ENCODE measurements around the gene CHD2.

DNA sequence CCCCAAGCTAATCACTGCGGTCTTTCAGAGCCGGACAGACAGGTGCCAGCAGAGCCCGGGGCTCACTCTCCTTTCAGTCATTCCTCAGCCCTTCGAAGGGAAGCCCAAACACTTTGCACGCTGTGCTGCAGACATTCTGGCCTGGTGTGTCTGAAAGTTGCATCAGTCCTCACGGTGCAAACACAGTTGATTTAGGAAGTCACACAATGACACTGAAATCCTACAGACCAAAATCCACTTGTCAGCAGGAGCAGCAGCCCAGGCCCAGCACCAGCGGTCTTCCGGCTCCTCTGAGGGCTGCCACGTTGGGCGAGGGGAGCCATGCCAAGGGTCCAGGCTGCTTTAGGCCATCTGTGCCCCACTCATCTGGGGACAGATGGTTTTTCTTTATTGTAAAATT, 127.3 kb downstream of the CHD2 start:
- TF ChIP-seq POLR2A (IDR thresholded peaks at IDR 0.05; ENCODE audit: low read depth, low read length) (0 out of 2 replicates have a peak, but pooled peaks have one; percentile 16), POLR2AphosphoS5 (IDR thresholded peaks at IDR 0.05; ENCODE audit: low read depth, low read length) (no peak; the same call in 1 of the 2 replicates), TAF1 (IDR thresholded peaks at IDR 0.05; ENCODE audit: low read depth, low read length) (no peak), POU2F2 (IDR thresholded peaks at IDR 0.05; ENCODE audit: low read depth, low read length) (no peak), SPI1 (IDR thresholded peaks at IDR 0.05; ENCODE audit: low read depth, low read length) (no peak), PAX5 (IDR thresholded peaks at IDR 0.05; ENCODE audit: insufficient read depth, low read length, severe bottlenecking) (no peak)
